HG02885 (cell line): Measurements from ENCODE around the gene BMERB1.
"Not testable (repeated sequence)": the region's sequence is repeated elsewhere in the genome, so short reads cannot be mapped to it uniquely, and the experiment has no call there.

Source experiments
- ATAC-seq: cut with Tn5 transposase; IDR thresholded peaks from one replicate; pipeline ENCODE4 v1.9.1; 2021; ENCODE audit warnings: mild to moderate bottlenecking; ENCODE audit not compliant: unreplicated experiment, poor library complexity

BMERB1 gene

GRCh38 chr16:15548482-15548891 lies 114.1 kb downstream of the BMERB1 start:
- no peak for ATAC-seq

DNA sequence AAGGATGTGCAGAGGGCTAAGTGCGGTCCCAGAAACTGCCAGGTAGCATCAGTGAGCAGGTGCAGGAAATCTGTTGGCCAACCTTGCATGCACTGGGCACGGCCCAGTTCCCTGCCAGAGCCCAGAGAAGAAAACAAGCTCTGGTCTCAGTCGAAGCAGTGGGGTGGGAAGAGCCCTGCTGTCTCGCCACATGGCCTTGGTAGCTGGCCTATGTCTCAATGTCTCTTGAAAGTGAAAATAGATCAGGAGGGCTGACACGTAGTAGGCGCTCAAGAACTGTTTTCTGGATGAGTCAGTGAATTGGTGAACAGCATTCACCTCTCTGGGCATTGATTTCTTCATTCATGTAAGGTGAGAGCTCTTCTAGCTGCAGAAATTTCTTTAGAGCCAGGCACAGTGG lies 118.1 kb downstream of the BMERB1 start:
- ATAC-seq: no peak

DNA sequence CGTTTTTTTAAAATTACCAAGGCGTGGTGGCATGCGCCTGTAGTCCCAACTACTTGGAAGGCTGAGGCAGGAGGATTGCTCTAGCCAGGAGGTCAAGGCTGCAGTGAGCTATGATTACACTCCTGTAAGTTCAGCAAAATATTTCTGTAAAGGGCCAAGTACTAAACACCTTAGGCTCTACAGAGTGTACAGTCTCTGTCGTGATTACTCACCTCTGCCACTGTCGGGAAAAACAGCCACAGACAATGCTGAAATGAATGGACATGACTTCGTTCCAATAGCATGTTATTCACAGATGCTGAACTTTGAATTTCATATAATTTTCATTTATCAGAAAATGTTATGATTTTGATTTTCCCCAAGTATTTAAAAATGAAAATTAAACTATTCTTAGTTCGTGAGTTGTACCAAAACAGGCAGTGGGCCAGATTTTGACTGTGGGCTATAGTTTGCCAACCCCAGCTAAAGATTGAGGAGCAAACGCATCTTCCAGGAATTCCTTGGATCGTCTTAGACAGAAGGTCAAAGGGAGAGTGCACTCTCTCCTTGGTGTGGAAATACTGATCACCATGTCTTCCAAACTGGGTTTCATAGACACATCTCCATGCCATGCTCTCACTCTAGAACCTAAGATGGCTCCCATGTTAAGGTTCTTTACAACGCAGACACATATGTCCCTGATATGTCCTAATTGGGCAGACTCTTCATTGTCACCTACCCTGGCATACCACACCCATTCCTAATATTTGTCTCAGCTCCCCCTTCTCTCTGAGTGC lies 119.1 kb downstream of the BMERB1 start:
- ATAC-seq: no peak

DNA sequence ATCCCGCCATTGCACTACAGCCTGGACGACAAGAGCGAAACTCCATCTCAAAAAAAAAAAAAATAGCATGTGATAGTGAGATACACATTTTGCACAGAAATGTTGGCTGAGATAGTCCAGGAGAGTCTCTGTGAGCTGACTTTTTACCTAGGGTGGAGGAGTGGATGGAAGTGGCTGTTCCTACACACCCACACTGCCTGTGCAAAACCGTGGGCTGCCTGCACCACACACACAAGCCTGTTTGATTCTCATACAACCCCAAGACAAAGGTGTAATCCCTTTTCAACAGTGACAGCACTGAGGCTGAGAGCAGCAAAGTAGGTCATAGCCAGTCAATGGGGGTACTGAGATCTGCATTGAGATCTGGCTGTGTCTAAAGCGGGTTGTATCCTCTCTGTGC lies 121.7 kb downstream of the BMERB1 start:
- ATAC-seq: no peak

GRCh38 chr16:15557258-15557657 lies 122.9 kb downstream of the BMERB1 start:
- ATAC-seq: no peak

DNA sequence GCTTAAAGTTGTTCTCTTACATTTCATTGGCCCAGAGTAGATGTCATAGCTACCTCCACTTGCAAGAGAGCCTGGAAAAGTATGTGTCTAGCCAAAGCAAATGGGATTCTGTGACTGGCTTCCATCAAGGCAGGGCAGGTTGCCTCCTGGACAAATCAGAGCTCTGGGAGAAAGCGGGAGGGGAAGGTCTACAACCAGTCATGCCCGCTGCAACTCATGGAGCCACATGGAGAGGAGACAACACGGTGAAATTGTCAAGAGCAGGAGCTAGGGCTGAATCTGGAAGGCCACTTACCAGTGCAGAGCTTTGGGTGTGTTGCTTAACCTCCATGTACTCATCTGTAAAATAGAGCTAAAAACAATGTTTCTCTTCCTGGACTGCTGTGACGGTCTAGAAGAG lies 124.8 kb downstream of the BMERB1 start:
- ATAC-seq: no peak

DNA sequence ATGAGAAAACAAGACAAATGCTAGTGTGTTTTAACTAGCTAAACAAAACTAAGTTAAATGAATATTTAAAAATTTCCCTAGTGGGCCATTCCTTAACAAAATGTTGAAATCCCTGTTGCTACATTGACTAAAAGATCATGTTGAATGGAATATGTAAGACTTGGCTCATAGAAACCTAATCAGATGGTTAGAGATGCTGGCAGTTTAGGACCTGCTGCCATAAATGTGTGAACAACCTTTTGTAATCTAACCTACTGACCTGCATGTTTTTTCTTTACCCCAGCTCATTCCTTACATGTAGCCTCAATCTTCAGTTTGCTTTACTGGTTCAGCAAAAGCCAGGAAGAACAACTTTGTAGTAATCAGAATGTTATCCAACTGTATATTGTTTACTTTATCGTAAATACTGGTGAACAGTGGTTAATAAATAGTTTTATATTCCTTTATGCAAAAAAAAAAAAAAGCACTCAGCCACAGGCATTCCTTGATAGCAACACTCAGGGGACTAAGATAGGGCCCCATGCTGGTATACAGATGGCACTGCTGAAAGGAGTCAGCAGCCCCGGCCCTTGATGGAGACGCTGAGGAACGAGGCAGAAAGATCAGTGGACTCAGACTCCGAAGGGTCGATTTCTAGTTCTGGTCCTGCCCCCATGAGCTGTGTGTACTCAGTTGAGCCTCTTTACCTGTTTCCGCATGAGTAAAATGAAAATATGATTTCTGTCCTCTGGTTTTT lies 130.4 kb downstream of the BMERB1 start:
- ATAC-seq: no peak

GRCh38 chr16:15566095-15566494 lies 131.7 kb downstream of the BMERB1 start:
- ATAC-seq: no peak

DNA sequence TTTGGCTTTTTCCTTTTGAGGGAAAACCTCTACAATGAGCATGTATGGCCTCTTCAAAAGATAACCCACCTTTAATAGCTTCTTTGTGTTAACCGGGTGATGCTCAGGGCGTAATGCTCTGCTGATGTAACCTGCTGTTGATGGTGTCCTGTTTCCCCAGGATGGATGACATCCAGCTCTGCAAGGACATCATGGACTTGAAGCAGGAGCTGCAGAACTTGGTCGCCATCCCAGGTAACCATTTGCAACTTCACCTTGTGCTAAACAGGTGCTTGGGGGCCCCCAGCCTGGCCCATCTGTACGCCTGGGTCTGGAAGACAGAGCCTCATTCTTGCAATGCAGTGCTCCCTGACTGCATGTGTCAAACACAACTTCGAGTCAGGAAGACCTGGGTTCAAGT lies 133.4 kb downstream of the BMERB1 start:
- ATAC-seq: no peak

- ATAC-seq: not testable (repeated sequence)
Measured at GRCh38 chr16:15570666-15571065, 136.3 kb downstream of the BMERB1 start.

- no peak for ATAC-seq
Measured at GRCh38 chr16:15571557-15571956, 137.2 kb downstream of the BMERB1 start.

- ATAC-seq: no peak
Measured at GRCh38 chr16:15572329-15573001, 138.1 kb downstream of the BMERB1 start.

- no peak for ATAC-seq
Measured at GRCh38 chr16:15573274-15573895, 139.0 kb downstream of the BMERB1 start.

DNA sequence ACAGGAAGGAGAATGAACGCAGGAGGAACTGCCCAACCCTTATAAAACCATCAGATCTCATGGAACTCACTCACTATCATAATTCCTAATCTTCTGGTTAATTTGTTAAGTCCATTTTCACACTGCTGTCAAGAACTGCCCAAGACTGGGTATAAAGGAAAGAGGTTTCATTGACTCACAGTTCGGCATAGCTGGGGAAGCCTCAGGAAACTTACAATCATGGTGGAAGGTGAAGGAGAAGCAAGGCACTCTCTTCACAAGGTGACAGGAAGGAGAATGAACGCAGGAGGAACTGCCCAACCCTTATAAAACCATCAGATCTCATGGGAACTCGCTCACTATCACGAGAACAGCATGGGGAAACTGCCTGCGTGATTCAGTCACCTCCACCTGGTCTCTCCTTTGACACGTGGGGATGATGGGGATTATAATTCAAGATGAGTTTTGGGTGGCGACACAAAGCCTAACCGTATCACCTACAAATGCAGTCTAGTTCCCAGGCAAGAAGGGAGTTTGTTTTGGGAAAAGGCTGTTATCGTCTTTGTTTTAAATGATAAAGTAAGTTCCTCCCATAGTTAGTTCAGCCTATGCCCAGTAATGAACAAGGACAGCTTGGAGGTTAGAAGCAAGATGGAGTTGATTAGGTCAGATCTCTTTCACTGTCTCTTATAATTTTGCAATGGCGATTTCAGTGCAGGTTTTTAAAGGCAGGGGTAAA lies 139.7 kb downstream of the BMERB1 start:
- not testable (repeated sequence) for ATAC-seq

- ATAC-seq: no peak
Measured at GRCh38 chr16:15574614-15574948, 140.2 kb downstream of the BMERB1 start.

GRCh38 chr16:15575293-15576049 lies 141.1 kb downstream of the BMERB1 start:
- ATAC-seq: no peak

DNA sequence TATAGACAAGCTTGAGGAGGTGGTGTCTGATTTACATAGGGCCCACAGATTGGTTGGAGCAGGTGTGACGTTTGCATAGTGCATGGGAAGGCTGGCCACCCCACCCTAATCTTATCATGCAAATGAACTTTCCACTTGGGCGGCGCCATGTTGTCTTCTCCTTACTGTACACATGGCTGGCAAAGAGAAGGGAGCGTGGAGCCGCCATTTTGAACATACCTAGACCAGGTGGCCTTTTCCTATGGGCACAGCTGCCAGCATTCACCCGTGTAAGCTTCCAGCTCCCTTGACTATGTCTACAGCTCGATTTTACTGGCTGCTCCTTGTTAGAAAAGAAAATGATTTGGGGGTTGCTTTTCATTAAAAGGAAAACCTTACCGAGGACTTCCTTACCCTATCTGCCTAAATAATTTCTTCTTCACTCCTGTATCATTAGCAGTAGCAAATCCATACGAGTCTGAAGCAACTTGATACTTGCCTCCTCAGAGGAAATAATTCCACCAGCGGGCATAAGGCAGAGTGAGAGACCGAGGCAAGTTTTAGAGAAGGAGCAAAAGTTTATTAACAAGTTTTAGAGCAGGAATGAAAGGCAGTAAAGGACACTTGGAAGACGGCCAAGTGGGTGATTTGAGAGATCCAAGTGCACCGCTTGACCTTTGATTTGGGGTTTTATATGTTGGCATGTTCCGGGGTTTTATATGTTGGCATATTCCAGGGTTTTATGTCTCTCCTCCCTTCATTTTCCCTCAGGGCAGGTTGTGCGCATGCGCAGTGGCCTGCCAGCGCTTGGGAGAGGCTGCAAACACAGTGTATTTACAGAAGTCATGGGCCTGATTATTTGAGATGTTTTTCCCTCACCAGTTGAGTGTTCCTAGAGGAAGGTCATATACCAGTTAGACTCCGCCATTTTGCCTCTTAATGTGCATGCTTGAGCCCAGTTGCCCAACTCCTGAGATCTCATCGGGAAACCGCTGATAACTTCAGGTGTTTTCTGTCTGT lies 142.9 kb downstream of the BMERB1 start:
- ATAC-seq: no peak

DNA sequence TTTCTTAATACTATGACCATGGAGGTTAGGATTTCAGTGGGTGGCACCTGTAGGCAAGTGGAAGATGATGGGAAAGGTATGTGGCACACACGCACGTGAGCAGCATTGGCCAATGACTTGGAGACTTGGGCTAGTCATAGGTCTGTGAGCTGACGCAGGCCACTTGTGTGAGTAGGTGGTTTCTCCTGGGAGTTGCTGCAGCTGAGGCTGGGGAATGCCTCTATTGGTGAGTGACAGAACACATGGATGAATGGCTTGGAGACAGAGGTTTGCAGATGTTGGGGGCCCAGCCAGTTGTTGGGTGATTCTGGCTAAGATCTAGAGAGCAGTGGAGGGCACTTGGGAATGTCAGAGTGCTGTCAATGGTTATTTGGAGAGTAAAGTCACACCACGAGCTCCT lies 144.4 kb downstream of the BMERB1 start:
- no peak for ATAC-seq
